ENCODE measurements around the gene RASGRP2. TPM values are rescaled to one million over a fixed set of nuclear protein-coding genes. Genes with fewer than 3 reads are reported as not detected.

RASGRP2 gene
- polyA plus RNA-seq (ENCODE audit: low read depth in 6 of 6): 100 to 1,000 TPM; 274 to 429 (median 285) TPM

DNA sequence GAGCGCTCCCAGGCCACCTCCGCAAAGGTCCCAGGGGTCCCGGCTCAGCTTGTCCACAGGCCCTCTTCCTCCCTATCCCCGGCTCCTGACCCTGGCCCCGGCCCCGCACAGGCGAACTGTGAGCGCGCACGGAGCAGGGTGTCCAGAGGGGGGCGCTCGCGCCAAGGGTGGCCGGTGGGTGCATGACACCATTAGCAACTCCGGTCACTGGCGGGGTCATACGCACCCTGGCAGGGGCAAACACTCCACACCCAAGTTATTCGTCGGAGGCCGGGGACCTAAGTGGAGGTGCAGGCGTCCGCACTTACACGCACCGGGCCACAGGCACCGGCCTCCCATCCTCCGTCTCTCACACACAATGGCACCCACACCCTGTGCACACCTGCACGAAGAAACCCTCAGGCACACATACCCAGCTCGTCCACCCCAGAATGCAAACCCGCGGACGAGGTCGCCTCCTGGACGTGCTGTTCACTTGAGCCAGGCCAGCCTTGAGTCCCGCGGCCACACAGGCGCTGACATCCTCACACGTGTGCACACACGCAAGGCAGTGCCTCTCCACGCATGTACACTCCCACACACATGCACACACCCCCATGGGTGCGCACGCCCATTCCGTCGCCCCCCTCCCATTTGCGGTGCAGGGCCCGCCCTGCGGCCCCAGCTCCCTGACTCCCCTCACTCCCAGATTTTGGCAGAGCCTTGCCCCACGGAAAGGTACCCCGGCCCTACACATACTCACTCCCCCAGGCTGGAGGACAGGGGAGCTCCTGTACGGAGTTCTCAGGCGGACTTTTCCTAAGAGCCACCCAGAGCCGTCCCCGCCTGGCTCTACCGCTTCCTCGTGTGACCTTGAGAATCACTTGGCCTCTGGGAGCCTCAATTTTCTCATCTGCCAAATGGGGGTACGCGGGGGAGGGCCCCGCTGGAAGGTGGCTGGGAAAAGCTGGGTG lies at the start of gene RASGRP2:
RASGRP2 (minus strand) TSS at position 552 of the 953 bp plus-strand sequence. CDS start 1,276 bp downstream, outside the sequence.
- H3K9me3 Mint-ChIP-seq: no peaks in the 10 kb centered on the region
- H3K36me3 Mint-ChIP-seq: peaks cover 0 to 10% of the 10 kb centered on the region in 2 donors
- H3K27me3 Mint-ChIP-seq: no peaks in the 10 kb centered on the region
- DNase-seq (peak; percentile 88), ATAC-seq (ENCODE audit: low read depth in 2 of 2) (peak; percentile 45 to 46)
- H3K4me3 Mint-ChIP-seq: peak within 1 kb of the TSS; percentile 93 to 100 (median 98)
- peak within 1 kb of the TSS; percentile 98 to 99 (median 99) for H3K27ac Mint-ChIP-seq
- H3K4me1 Mint-ChIP-seq: peaks cover 47 to 77% (median 60%) of the 10 kb centered on the region in 3 donors

DNA sequence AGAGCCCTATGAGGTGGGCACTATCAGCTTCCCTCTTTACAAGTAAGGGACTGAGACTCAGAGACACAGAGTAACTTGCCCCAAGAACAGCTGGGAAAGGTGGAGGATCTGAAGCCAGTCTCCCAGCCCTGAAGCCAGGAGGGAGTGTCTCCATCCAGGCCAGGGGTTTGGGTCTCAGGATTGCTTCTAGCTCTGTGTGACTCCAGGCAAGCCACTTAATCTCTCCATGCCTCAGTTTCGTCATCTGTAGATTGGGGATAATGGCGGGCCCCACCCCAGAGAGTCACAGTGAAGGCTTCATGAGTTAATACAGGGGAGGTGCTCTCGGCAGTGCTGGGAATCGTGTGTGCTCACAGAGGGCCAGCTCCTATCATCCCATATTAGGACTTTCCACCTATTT lies 48.5 kb upstream of the RASGRP2 start:
- H3K4me1 Mint-ChIP-seq: peaks cover 17 to 49% (median 38%) of the 10 kb centered on the region in 3 donors
- no peaks in the 10 kb centered on the region for H3K27me3 Mint-ChIP-seq
- DNase-seq (no peak), ATAC-seq (ENCODE audit: low read depth in 2 of 2) (no peak)
- H3K9me3 Mint-ChIP-seq: no peaks in the 10 kb centered on the region
- H3K27ac Mint-ChIP-seq: peak overlapping the region in 4 of 6 donors; percentile 12 to 82 (median 52)
- peaks cover 0 to 7% of the 10 kb centered on the region in 2 donors for H3K36me3 Mint-ChIP-seq
- no peak overlapping the region for H3K4me3 Mint-ChIP-seq

DNA sequence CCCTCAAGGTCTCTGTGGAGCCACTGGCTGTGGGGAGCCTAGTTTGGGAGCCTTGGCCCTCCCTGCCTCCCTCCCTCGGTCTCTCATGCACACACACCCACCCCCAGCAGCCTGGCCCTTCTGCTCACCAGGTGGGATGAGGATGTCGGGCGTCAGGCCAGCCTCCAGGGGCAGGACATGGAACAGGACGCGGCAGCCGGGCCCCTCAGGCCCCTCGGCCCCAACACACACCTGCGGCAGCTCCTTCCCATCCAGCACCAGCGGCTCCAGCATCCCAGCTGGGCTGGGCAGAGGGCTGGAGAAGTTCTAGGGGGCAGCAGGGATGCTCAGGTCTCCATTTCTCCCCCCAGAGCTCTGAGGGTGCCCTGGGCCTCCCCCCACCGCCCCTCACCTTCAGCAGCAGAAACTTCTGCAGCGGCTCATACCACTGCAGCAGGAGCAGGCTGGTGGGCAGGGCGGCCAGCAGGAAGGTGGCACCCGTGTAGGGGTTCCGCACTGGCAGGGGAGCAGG lies 47.9 kb upstream of the RASGRP2 start:
- DNase-seq: no peak
- Mint-ChIP-seq H3K9me3 (no peaks in the 10 kb centered on the region), H3K36me3 (peaks cover 0 to 7% of the 10 kb centered on the region in 2 donors), H3K27me3 (no peaks in the 10 kb centered on the region), H3K4me1 (peaks cover 17 to 50% (median 40%) of the 10 kb centered on the region in 3 donors), H3K4me3 (no peak overlapping the region), H3K27ac (peak overlapping the region in 1 of 6 donors; percentile 44)
- ATAC-seq (ENCODE audit: low read depth in 2 of 2): no peak

DNA sequence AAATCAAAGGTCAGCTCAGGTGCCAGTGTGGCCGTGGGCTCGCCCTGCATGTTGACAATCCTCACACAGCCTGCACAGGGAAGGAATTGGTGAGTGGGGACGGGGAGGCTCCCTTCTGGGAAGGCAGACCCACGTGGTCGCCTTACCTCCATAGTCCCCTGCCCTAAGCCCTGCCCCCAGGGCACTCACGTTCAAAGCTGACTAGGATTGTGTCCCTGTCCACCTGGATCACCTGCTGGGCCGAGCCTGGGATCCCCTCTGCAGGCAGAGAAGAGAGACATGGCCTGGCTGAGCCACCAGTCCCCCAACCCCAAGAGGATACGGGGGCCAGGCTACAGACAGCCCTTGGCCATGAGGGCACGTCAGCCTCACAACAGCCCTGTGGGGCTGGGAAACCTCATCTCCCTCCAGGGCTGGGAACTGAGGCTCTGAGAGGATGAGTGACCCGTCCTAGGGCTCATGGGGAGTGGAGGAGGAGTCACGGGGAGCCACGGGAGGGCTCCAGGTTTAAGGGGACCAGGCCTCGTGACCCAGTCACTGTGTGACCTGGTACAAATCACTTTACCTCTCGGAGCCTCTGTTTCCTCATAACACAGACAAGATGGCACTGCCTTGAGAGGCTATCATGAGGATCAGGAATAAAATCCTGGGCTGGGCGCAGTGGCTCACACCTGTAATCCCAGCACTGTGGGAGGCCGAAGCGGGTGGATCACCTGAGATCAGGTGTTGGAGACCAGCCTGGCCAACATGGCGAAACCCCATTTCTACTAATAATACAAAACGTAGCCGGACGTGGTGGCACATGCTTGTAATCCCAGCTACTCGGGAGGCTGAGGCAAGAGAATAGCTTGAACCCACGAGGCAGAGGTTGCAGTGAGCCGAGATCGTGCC lies 46.5 kb upstream of the RASGRP2 start:
- no peak for ATAC-seq (ENCODE audit: low read depth in 2 of 2)
- Mint-ChIP-seq H3K27me3 (no peaks in the 10 kb centered on the region), H3K9me3 (no peaks in the 10 kb centered on the region), H3K36me3 (peaks cover 0 to 7% of the 10 kb centered on the region in 2 donors), H3K4me1 (peaks cover 17 to 36% (median 32%) of the 10 kb centered on the region in 3 donors), H3K4me3 (no peak overlapping the region), H3K27ac (no peak overlapping the region)
- DNase-seq: no peak

DNA sequence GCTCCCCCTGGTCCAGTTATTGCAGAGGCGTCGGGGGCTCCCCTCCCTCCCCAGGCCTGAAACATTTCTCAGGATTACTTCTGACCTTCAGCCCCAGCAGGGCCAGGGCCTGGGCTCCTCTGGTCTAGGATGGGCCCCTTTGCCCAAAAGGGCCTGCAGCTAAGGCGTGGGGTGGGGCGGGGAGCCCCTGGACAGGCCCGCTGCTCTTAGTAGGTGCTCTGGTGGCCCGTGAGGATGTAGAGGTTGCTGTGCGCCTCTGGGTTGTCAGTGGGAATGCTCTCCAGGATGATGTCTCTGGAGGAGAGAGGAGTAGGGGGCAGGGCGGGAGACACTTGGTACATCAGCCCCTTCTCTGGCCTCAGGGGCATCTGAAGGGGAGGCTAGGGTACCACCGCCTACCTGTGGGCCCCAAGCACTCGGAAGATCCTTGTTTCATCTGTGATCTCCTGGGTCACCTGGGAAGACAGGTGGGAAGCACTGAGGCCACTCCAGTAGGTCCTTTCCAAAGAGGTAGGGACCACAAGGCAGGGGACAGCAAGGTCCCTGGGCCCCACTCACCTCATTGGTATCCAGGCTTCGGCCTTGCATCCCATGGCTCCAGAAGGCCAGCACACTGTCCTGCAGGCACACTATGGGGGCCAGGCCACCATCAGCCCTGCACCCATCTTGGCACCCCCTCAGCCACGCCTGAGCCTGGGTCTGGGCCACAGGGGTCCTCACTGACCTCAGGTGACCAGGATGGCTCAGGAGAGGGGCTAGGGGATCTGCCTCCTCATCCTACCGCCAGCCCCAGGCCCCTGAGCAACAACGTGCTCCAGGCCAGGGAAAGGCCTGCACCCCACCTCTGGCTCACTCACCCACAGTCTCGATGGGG lies 45.6 kb upstream of the RASGRP2 start:
- no peak overlapping the region for H3K4me3 Mint-ChIP-seq
- H3K4me1 Mint-ChIP-seq: peaks cover 16 to 36% (median 26%) of the 10 kb centered on the region in 3 donors
- H3K27ac Mint-ChIP-seq: no peak overlapping the region
- ATAC-seq (ENCODE audit: low read depth in 2 of 2): no peak
- H3K36me3 Mint-ChIP-seq: peaks cover 0 to 2% of the 10 kb centered on the region in 2 donors
- no peaks in the 10 kb centered on the region for H3K27me3 Mint-ChIP-seq
- no peaks in the 10 kb centered on the region for H3K9me3 Mint-ChIP-seq
- no peak for DNase-seq

DNA sequence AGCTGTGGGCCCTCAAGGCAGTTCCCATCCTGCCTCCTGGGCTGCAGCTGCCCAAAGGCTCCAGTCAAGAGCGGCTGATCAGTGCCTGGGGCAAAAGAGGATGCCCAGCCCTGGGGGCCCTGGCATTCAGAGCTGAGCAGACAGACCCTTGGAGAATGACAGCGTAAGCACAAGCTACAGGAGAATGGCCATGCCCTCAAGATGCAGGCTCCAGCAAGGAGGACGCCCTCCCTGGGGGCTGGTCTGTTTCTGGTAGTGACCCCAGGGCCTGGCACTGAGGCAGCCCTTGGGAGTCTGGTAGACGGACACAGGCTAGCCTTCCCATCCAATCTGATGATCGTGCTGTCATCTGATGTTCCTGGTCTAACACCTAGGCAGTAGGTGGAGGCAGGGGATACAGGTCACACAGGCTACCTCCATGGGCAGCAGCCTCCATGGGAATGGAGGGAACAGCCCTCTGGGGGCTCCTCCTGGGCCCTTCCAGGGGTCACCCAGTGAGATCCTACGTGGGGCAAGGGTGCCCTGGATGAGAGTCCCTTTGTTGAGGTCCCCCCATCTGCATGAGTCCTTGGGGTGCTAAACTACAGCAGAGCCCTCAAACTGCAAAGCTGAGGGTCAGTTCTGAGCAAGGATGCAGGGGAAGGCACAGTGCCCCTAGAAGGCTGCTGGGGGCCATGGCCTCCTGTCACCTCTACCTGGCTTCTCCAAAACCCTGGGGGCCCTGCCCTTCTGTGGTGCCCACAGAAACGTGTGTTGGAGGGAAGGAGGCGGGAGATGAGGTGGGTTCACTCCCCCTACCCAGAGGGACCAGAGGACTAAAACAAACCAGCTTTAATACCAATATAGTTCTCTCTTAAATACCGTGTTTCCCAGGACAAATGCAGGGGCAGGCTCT lies 44.6 kb upstream of the RASGRP2 start:
- H3K27me3 Mint-ChIP-seq: no peaks in the 10 kb centered on the region
- H3K36me3 Mint-ChIP-seq: no peaks in the 10 kb centered on the region
- H3K4me1 Mint-ChIP-seq: peaks cover 9 to 30% (median 16%) of the 10 kb centered on the region in 3 donors
- H3K9me3 Mint-ChIP-seq: no peaks in the 10 kb centered on the region
- no peak overlapping the region for H3K4me3 Mint-ChIP-seq
- H3K27ac Mint-ChIP-seq: no peak overlapping the region
- DNase-seq (no peak), ATAC-seq (ENCODE audit: low read depth in 2 of 2) (no peak)

DNA sequence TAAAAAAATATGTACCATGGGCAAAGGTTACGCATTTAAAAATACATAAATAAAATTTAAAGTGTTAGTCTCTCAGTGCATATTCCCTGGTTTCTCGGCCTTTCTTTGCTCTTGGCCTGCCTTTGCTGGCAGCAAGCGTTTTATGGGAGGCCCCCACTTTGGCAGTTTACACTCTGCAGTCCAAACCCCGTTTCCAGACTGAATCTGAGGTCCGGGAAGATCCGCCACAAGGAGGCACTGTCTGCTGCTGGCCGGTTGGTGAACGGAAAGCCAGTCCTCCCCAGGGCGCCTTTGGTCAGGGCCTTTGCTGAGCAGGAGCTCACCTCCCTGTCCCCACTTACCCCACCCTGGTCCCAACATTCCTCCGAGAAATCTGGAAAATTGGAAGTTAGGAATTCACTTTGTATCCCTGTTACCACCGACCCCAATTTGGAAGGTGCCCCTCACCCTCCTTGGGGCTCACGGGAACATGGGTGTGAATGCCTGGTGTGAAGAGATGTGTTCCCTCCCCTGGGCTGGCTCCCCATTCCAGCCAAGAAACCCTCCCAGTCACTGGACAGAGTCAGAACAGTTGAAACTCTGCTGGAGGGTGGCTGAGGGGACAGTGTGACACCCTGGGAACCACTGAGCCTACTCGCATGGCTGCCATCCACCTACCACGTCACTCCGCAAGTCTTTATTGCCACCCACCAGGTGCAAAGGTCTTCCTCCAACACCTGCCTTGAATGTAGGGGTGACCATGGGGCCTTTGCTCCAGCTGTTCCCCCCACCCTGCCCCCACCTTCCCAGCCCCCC lies 43.8 kb upstream of the RASGRP2 start:
- ATAC-seq (ENCODE audit: low read depth in 2 of 2): peak; percentile 70 to 81
- Mint-ChIP-seq H3K36me3 (no peaks in the 10 kb centered on the region), H3K9me3 (no peaks in the 10 kb centered on the region), H3K27me3 (no peaks in the 10 kb centered on the region), H3K4me3 (no peak overlapping the region), H3K4me1 (peaks cover 7 to 24% (median 15%) of the 10 kb centered on the region in 3 donors), H3K27ac (peak overlapping the region in 5 of 6 donors; percentile 60 to 90 (median 76))
- DNase-seq: no peak

DNA sequence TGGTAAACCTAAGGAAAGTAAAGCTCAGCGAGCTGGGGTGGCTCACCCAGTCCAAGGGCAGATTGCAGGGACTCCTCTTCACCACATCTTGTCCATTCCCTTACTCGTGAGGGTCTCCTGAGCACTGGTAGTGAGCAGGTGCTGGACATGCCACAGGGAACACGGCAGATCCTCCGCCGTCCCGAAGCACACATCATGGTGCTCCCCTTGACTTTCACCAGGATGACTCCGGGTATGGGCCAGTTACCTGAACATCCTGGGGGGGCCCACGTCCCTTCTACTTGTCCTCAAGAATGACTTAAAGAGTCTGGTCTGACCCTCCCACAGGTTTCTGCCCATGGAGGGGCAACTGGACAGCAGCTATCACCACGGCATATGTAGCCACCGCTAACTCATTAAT lies 42.4 kb upstream of the RASGRP2 start:
- no peak for ATAC-seq (ENCODE audit: low read depth in 2 of 2)
- H3K36me3 Mint-ChIP-seq: no peaks in the 10 kb centered on the region
- no peaks in the 10 kb centered on the region for H3K27me3 Mint-ChIP-seq
- no peak for DNase-seq
- H3K27ac Mint-ChIP-seq: peak overlapping the region in 1 of 6 donors; percentile 81
- no peaks in the 10 kb centered on the region for H3K9me3 Mint-ChIP-seq
- H3K4me3 Mint-ChIP-seq: no peak overlapping the region
- H3K4me1 Mint-ChIP-seq: peaks cover 13 to 32% (median 25%) of the 10 kb centered on the region in 3 donors

DNA sequence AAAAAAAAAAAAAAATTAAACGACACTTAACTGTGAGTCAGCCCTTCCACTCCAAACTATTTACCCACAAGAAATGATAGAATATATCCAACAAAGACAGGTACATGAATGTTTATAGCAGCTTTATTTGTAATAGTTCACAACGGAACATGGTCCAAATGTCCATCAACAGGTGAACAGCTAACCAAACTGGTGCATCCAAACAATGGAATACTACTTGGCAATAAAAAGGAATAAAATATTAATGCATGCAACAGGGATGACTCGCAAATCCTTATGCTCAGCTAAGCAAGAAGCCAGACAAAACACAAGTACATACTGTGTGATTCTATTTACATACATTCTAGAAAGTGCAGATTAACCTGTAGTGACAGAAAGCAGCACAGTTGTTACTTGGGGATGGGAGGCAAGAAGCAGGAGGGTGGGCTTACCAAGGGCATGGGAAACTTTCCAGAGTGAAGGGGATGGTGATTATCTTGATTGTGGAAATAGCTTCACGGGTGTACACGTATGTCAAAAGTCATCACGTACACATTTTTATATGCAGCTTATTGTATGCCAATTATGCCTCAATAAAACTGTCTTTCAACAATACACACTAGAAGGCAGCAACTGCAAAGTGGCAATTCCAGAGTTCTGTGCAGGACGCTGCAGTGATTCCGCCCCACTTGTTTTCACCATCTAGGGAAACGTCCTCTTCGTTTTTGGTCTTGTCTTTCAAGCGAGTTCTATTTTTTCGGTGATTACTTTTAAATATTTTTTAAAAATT lies 41.1 kb upstream of the RASGRP2 start:
- no peaks in the 10 kb centered on the region for H3K9me3 Mint-ChIP-seq
- H3K4me3 Mint-ChIP-seq: no peak overlapping the region
- H3K27me3 Mint-ChIP-seq: no peaks in the 10 kb centered on the region
- DNase-seq (no peak), ATAC-seq (ENCODE audit: low read depth in 2 of 2) (no peak)
- no peaks in the 10 kb centered on the region for H3K36me3 Mint-ChIP-seq
- peak overlapping the region in 3 of 6 donors; percentile 42 to 60 (median 50) for H3K27ac Mint-ChIP-seq
- H3K4me1 Mint-ChIP-seq: peaks cover 22 to 38% (median 26%) of the 10 kb centered on the region in 3 donors

DNA sequence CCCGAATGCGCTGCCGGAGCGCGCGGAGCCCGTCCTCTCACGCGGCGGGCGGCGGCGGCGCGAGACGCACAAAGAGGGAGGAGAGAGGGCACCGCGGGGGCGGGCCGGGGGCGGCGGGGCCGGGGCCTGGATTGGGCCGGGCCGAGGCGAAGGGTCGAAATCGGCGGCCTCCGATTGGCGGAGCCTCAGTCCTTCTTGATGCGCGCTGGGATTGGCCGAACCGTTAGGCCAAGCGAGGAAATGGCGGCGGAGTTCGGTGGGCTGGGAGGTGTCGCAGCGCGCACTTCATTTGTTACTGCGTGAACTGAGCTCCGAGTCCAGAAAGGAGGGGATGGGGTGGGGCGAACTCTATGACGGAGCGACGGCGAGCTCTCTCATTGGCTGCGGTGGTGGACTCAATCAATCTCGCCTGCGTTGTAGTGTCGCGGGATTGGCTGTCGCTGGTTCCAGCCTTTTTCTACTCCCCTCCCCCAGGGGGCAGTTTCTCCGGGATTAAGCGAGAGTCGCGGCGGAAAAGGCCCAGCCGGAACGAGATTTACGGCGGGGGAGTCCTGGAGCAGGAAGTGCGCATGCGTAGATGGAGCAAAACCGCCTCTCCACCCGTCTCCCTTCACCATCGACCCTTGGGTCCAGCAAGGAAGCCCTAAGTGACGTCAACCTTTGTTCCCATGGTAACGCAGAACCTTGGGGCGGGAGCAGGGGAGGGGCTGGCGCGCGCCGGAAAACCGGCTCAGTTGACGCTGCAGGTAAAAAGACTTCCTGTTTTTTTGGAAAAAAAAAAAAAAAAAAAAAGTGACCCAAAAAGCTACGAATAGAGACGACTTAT lies 34.7 kb upstream of the RASGRP2 start, which contains the start of gene SF1:
SF1 (minus strand) TSS at position 70 of the 826 bp plus-strand sequence. CDS start 150 bp downstream, outside the sequence.
- Mint-ChIP-seq H3K27ac (peak within 1 kb of the TSS; percentile 99 to 100 (median 100)), H3K4me3 (peak within 1 kb of the TSS; percentile 88 to 96 (median 94)), H3K36me3 (peaks cover 13 to 27% of the 10 kb centered on the region in 2 donors), H3K27me3 (no peaks in the 10 kb centered on the region), H3K9me3 (no peaks in the 10 kb centered on the region), H3K4me1 (peaks cover 50 to 79% (median 51%) of the 10 kb centered on the region in 3 donors)
- peak; percentile 100 for DNase-seq
- ATAC-seq (ENCODE audit: low read depth in 2 of 2): peak; percentile 80 to 81

Measured in naive B cell (primary cell).